Measurements from ENCODE around the gene BTNL9.
"Not testable (repeated sequence)": the region's sequence is repeated elsewhere in the genome, so short reads cannot be mapped to it uniquely, and the experiment has no call there.

BTNL9 gene

DNA sequence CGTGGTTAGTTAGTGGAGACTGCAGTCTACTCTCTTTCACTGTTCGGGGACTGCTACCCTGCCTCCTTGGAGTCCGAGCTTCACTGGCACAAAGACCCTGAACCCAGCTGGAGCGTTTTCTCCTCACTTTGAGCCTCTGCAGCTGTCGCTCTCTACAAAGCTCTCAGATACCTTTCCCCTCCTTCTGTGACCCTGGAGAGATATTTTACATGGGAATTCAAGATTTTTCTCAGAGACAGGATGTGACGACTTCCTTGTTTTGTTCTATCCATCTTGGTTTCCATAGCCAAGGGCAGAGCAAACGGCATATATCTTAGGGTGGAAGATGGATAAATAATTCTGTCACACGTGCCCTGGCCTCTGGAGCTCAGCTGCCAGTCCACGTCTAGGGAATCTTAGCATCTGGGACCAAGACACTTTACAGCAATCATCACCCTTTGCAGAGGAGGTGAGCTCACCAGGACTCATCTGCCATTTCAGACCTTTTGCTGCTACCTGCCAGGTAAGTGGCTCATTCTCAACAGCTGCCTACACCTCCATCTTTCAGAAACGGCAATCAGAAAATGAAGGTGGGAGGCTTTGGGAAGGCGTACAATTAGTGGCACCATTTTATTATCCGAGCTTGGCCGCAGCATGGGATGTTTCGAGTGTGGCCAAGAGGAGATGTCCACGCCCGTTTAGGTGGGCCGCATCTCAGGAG lies at the start of gene BTNL9:
Gene BTNL9, plus strand, starts transcription at position 336 of the 700 bp plus-strand sequence. CDS start 5,224 bp downstream, outside the sequence.
- no peak for DNase-seq

DNA sequence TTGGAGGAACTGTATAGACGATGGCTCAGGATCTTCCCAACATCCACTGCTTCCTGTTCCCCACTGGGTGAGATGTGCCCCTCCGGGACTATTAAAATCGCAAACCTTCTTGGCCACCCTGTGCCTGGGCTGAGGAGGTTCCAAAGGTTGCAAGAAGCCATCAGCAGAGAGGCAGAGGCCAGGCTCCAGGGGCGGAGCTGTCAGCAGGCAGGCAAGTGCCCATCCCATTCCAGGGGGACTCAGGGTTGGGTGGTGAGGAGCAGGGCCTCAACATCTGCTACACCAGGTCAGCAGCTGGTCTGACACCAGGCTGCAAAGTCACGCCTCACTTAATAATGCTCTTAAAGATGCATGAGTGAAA lies 49.2 kb upstream of the BTNL9 start:
- DNase-seq, result no peak

DNA sequence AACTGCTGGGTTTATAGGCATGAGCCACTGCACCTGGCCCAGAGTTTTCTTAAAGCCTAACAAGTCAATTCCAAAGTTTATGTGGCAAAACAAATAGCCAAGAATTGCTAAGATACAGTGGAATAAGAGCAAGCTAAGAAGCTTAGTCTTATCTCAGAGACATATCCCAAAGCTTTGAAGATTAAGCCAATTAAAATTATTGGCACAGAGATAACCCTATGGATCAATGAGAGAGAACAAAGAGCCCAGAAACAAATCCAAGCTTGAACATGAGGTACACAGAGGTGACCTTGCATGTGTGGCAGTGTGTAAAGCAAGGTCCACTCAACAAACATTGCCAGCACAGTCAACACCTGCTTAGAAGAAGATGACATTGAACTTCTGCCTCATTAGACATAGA lies 38.1 kb upstream of the BTNL9 start:
- DNase-seq, result no peak

DNA sequence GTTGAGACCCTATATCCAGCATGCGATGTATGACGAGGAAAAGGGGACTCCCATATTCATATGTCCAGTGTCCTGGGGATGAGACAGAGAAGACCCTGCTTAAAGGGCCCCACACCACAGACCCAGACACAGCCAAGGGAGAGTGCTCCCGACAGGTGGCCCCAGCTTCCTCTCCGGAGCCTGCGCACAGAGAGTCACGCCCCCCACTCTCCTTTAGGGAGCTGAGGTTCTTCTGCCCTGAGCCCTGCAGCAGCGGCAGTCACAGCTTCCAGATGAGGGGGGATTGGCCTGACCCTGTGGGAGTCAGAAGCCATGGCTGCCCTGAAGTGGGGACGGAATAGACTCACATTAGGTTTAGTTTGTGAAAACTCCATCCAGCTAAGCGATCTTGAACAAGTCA lies 34.3 kb upstream of the BTNL9 start:
- no peak for DNase-seq

DNA sequence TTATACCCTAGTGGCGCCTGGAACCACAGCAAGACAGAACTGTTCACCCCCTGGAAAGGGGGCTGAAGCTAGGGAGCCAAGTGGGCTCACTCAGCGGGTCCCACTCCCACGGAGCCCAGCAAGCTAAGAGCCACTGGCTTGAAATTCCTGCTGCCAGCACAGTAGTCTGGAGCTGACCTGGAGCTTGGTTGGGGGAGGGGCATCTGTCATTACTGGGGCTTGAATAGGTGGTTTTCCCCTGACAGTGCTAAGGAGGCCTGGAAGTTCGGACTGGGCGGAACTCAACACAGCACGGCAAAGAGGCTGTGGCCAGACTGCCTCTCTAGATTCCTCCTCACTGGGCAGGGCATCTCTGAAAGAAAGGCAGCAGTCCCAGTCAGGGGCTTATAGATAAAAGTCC lies 31.9 kb upstream of the BTNL9 start:
- no peak for DNase-seq

DNA sequence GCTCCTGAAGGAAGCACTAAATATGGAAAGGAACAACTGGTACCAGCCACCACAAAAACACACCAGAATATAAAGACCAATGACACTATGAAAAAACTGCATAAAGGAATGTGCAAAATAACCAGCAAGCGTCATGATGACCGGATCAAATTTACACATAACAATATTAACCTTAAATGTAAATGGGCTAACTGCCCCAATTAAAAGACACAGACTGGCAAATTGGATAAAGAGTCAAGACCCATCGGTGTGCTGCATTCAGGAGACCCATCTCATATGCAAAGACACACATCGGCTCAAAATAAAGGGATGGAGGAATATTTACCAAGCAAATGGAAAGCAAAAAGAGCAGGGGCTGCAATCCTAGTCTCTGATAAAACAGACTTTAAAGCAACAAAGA lies 30.0 kb upstream of the BTNL9 start:
- DNase-seq, result not testable (repeated sequence)

DNA sequence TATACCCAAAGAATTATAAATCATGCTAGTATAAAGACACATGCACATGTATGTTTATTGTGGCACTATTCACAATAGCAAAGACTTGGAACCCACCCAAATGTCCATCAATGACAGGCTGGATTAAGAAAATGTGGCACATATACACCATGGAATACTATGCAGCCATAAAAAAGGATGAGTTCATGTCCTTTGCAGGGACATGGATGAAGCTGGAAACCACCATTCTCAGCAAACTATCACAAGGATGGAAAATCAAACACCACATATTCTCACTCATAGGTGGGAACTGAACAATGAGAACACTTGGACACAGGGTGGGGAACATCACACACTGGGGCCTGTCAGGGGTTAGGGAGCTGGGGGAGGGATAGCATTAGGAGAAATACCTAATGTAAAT lies 25.4 kb upstream of the BTNL9 start:
- DNase-seq, result not testable (repeated sequence)

DNA sequence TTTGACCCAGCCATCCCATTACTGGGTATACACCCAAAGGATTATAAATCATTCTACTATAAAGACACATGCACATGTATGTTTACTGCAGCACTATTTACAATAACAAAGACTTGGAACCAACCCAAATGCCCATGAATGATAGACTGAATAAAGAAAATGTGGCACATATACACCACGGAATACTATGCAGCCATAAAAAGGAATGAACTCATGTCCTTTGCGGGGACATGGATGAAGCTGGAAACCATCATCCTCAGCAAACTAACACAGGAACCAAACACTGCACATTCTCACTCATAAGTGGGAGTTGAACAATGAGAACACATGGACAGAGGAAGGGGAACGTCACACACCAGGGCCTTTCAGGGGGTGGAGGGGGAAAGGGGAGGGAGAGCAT lies 22.6 kb upstream of the BTNL9 start:
- not testable (repeated sequence) for DNase-seq

DNA sequence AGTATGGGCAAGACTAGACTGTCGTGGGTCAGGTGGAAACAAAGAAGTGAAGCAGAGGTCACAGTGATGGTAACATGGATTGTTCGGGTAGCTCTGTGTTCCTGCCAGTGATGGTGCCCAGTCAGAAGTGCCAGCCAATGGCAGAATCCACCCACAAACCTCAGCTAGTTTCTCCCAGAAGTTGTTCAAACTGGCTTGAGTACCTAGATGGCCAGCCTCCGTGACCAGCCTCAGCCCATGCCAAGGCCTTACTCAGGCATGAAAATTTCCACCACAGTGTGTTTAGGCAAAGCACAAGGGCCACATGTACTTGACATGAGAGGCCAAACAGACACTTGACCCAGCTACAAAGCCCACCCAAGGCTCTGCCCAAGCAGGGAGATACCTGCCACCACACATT lies 19.4 kb upstream of the BTNL9 start:
- DNase-seq, result no peak

DNA sequence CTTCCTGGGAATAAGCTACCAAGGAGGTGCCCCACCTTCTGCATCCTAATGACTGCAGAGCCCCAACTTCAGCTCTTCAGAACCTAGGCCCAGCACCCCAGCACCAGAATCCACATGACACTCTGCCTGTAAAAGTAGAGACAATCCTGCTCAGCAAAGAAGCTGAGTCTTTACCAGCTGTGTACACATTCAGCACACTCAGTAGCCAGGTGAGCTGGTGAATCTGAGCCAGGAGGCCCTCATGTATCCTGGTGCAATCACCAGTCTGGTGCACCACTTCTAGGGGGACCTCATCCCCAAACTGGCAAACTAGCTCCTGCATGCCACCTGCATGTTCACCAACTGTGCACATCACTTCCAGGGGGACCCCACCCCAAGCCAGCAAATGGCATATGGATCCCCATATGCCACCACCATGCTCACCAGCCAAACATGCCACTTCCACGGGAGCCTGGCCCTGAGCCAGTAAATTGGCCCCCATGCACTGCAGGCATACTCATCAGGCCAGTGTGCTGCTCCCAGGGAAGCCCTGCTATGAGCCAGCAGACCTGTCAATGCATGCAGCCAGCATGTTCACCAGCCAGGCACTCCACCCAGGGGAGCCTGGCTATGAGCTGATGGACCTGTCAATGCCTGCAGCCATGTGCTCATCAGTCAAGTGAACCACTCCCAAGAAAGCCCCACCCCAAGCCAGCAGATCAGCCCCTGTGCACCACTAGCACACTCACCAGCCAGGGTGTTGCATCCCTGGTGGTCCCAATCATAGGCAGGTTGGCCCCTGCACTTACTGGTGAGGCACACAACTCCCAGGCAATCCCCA lies 15.6 kb upstream of the BTNL9 start:
- no peak for DNase-seq

DNA sequence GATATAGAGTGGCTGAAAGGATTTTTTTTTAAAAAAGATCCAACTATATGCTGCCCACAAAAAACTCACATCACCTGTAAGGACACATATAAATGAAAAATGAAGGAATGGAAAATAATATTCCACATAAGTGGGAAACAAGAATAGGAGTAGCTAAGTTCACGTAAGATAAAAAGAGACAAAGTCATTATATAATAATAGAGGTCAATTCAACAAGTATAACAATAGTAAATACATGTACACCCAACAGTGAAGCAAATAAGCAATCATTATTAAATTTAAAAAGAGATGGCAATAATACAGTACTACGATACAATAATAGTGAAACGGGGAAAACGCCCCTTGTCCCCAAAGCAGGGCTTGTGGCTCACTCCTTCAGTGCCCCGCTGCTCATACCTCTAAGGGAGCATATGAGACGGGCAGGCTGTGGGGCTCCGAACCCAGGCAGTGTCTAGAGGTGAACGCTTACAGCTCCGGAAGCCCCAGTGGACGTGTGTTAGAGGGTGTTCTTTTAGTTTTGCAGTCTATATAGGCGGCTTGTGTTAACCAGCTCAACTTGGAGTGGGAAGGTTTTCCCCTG lies 12.5 kb upstream of the BTNL9 start:
- DNase-seq, result no peak

DNA sequence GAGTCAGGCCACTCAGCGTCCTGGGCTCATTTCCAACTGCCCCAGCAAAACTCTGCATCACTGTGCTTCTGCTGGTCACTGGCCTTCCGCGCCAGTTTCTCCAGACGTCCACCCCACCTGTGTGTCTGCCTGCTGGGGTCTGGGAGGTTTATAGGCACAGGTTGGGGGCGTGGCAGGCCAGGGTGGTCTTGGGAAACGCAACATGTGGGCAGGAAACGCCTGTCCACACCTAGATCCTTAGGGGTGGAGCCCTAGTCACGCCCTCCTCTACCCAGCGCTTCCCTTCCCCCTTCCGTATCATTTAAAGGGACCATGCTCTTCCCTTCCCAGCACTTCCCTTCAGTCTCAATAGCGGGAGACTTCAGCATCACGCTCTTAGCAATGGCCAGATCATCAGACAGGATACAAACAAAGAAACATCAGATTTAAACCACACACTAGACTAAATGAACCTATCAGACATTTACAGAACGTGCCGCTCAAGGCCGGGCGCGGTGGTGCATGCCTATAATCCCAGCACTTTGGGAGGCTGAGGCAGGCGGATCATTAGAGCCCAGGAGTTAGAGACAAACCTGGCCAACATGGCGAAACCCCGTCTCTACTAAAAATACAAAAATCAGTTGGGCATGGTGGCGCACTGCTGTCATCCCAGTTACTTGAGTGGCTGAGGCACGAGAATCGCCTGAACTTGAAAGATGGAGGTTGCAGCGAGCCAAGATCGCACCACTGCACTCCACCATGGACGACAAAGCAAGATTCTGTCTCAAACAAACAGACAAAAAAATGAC lies 11.8 kb upstream of the BTNL9 start:
- DNase-seq, result no peak

DNA sequence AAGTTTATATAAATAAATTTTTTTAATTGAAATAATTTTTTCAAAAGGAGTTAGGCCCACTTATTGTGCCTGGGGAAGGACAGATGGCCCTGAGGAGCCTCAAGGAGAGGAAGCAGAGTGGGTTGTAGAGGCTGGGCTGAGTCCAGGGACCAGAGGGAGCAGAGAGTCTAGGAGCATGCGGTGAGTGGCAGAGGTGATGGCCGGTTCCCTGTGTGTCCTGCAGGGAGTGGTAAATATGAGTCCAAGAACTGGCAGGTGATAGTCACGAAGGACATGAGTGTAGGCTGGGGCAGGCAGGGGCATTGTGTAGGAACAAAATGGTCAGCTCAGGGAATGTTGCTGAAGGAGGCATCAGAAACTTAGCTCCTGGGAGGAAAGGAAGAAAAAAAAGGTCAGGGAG lies 8.3 kb upstream of the BTNL9 start:
- DNase-seq, result no peak

DNA sequence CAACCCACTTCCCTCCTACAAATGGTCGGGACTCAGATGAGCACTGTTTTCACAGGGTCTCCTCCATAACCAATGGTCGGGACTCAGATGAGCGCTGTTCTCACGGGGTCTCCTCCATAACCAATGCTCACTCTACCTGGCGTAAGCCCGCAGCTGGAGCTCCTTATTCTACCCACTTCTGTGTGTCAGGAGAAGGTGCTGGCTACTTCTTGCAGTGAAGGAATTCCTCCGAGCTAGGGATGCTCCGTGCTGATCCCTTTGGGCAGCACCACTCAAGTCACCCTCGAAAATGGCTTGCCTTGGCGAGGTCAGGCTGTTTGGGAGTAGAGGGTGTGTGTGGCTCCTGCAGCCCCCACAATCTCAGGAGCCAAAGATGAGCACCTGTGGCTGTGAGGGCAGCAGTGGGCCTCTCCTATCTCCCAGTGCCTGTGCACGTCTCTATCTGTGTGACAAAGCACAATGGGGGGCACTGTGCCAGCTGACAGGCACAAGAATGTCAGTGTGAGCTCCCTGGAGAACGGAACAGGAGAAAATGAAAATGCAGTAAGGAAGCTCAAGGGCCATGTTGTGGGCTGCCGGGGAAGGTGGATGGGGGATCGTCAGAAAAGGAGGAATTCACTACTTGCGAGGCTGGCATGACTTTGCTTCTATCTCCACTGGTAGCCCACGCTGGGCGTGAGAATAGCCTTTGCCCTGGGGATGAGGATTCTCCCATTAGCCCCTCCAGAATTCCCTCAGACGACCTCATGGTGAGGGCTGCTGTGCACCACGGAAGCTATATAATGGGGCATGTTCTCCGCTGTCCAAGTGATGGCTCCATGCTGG lies 3.9 kb upstream of the BTNL9 start:
- no peak for DNase-seq

DNA sequence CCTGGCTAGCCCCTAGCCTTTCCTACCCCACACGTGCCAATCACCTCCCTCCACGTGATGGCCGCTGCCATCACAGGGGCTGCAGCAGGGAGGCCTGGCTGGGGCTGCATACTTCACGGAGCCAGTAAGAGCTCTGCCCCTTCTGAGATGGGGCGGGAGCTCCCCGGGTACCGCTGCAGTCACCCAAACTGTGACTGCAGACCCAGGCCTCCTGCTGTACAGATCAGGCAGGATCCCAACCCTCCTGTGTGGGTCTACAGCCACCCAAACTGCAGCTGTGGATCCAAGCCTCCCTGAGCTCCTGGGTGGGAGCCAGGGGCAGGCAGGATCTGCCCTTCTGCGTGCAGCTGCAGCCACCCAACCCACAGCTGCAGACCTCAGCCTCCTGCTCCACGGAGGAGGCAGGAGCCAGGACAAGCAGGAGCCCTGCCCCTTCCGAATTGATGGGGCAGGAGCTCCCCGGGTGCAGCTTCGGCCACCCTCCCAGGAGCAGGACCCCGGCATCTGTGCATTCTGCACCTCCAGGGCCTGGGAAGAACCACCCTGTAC lies 3.2 kb upstream of the BTNL9 start:
- DNase-seq, result no peak

DNA sequence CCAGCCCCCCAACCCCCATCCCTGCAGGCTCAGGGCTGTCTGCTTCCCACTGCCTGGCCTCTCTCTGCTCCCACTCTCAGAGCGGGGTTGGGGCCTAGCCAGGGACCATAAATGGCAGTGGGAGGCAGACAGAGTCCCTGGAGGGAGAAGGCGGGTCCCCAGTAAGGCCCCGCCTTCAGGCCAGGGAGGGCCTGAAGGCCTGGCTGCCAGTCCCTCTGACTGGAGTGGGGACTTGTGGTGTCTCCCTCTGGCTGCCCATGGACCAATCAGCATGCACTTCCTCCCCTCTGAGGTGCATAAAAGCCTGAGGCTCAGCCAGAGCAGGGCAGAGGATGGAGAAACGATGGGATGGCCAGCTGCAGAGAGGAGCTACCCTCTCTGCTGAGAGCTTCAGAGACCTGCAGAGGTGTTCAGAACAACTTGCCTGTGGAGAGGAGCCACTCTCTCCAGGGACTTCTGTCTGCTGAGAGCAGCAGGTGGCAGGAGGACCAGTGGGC lies 2.7 kb upstream of the BTNL9 start:
- no peak for DNase-seq

DNA sequence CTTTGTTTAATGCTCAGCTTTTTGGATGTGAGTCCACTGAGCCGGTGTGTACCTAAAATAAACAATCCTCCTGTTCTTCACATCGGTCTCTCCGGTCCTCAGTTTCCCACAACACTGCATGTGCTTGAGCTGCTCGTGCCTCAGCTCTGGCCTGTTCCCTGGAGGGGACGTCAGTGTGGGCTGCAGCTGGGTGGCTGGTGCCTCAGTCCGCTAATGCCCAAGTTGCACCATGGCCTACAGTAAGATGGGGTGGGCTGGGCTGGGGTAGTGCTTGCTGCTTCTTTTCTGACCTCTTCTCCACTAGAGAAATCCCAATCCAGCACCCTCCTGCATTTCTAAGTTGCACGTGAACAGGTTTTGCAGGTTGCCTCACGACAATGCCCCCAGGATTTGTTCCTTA lies 595 bp upstream of the BTNL9 start:
- DNase-seq, result no peak

DNA sequence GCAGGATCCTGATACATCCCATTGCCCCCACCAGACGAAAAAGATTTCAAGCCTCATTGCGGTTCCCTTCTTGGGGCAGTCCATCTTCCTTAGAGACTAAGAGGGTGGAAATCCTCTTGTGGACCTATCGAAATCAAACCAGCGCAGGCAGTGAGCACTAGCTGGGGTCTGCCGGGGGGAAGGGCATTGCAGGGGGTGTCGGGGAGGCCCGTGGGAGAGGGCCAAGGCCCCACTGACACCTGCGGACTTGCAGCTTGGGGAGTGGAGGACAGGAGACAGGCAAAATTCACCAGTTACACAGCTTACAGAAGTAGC lies 522 bp downstream of the BTNL9 start:
- no peak for DNase-seq

DNA sequence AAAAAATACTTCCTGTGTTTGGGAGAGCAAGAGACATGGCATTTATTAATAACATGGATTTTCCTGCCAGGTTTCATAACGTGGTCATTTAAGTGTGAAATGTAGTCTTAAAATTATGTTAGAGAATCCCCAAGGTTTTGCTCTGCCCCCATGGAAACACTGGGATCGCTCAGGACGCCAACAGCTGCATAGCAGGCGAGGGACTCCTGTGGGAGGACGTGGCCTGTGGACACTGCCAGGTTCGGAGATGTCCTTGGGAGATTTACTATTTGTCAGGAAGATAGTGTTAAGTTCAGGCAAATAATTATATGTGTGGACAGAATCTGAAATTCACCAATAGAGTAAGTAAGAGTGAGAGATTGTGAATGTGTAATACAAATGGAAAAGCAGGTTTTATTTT lies 977 bp downstream of the BTNL9 start:
- no peak for DNase-seq

DNA sequence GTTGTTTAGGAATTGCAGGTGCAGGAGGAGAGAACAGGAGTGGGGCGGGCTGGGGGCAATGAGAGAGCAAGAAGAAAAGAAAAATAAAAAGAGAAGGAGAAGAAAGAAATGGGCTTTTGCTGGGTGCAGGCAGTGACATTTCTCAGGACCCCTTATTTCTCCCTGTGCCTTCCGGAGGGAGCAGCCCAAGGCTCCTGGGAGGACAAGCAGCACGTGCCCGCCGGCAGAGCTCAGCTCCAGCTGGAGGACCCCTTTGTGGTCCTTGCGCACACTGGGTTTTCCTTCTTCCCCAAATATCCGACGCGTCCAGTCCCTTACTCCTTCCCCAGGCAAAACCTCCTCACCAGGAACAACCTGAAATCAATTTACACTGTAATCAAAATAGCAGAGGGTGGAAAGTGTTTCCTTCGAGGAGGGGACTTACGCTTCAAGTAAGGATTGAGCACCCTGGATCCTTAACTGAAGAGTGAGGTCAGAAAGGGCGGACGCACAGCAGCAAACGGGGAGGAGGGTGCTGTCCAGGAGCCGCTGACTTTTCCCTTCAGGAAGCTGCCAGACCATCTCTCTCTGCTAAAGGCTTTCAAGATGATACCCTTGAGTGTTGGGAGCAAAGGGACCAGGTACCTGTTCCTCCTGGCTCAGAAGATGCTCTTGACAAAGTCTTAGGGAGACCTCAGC lies 2.1 kb downstream of the BTNL9 start:
- no peak for DNase-seq
